Pancreas (tissue), 10 donors: ENCODE measurements around the gene ID2. TPM values are rescaled to one million over a fixed set of nuclear protein-coding genes. Genes with fewer than 3 reads are reported as not detected.
A peak's percentile ranks its signal among the peaks of the same experiment; 100 is the strongest.

Experiments used
- ATAC-seq, 4 donors: fragments of 200-7000 bp; cut with Tn5 transposase; one replicate each; pipeline versions ENCODE4 v1.8.0 to v1.9.1; 2020; ENCODE audit warnings: mild to moderate bottlenecking in 4 of 4, moderate library complexity in 4 of 4
- DNase-seq, 6 donors: peaks; one replicate each; pipeline ENCODE4 v3.0.0-alpha.2; 2020
- FAIRE-seq: peaks from 2 replicates; lab custom pipeline; 2012; peaks lifted over from hg19 to GRCh38; lab: Jason Lieb, UNC
- H3K27ac ChIP-seq, 4 donors: fragments of 200-600 bp; sonication (generic); 1 replicate in 3 of 4; 2 replicates in 1 of 4; pipeline versions ENCODE4 v1.5.0 to v1.8.0; 2020
- H3K27me3 ChIP-seq, 4 donors: fragments of 200-600 bp; one replicate each; pipeline ENCODE4 v1.8.0; 2021
- H3K36me3 ChIP-seq, 3 donors: fragments of 200-600 bp; sonication (generic) in 1 of 3; one replicate each; pipeline versions ENCODE4 v1.5.0 to v1.8.0; 2020 to 2021
- H3K4me1 ChIP-seq, 3 donors: fragments of 200-600 bp; one replicate each; pipeline ENCODE4 v1.8.0; 2021
- H3K4me3 ChIP-seq, 4 donors: fragments of 200-600 bp; sonication (generic) in 2 of 4; one replicate each; pipeline versions ENCODE4 v1.5.0 to v1.8.0; 2020 to 2021
- H3K9me3 ChIP-seq, 4 donors: fragments of 200-600 bp; one replicate each; pipeline ENCODE4 v1.8.0; 2021
- CTCF ChIP-seq, 4 donors: fragments of 200-600 bp; sonication (generic) in 3 of 4; IDR thresholded peaks; one replicate each; pipeline versions ENCODE4 v1.5.0 to v1.8.0; 2021; ENCODE audit warnings: antibody characterized with exemption in 4 of 4
- WGBS, 2 donors: extraction: QIAGEN DNeasy Blood & Tissue Kit; methylation state at CpG; one replicate each; pipeline ENCODE4 v1.1.7; 2013; 5-methylcytosine and 5-hydroxymethylcytosine counted together
- intact Hi-C, 3 donors: fragments of 100-400 bp; cut with DNase I; formaldehyde crosslinking; loops; one replicate each; pipeline versions ENCODE4 v1.11.1 to v1.14.2; 2022
- polyA plus RNA-seq, 2 donors: library from polyadenylated mRNA; stranded (reverse); fragments of 200-250 nt; gene quantifications; one replicate each; pipeline ENCODE4 v1.2.3, GENCODE V29; 2013
- total RNA-seq, 6 donors: library from RNA; stranded (reverse); fragmentation: NEBNext Ultra II Directional in 4 of 6; extraction: Animal tissue kit (Norgen Biotek cat#: 25700) in 4 of 6; gene quantifications; one replicate each; pipeline versions ENCODE4 v1.2.1 to v1.2.4, GENCODE V29; 2021 to 2023
- donor health status: healthy with polysubstance abuse.
- donor health status: DM: no; HTN: no; CAD: no; lungs with moderate emphysema.
- donor health status: DM: no; HTN: no; CAD: no.
- donor health status: control.
- donor health status: control.
- donor health status: Bipolar disorder and iron deficiency.
- donor health status: DM: yes; HTN: yes; CAD: no.
- donor health status: DM: no; HTN: no; CAD: no.
- donor health status: DM: no; HTN: no; CAD: no.
- donor health status: DM: yes; HTN: yes; CAD: no.

Gene ID2
- total and polyA plus RNA-seq, 8 donors = 19.3 to 135 (median 30.1) TPM

- Histone ChIP-seq H3K27ac (no peak overlapping the region), H3K4me3 (no peak overlapping the region), H3K4me1 (no peaks in the 10 kb centered on the region), H3K27me3 (no peaks in the 10 kb centered on the region), H3K9me3 (no peaks in the 10 kb centered on the region), H3K36me3 (no peaks in the 10 kb centered on the region)
- 94 to 95% methylated on average over 11 of the region's 11 CpGs for WGBS, 2 donors
- FAIRE-seq (no peak), ATAC-seq (no peak), DNase-seq (no peak)
- TF ChIP-seq CTCF (IDR thresholded peaks at IDR 0.05) = no peak
- intact Hi-C loops = no loop called here
These were observed 35.0 kb upstream of the ID2 start for GRCh38 chr2:8646731-8647461.

- Histone ChIP-seq H3K4me3 (no peak overlapping the region), H3K9me3 (no peaks in the 10 kb centered on the region), H3K4me1 (no peaks in the 10 kb centered on the region), H3K27me3 (no peaks in the 10 kb centered on the region), H3K36me3 (no peaks in the 10 kb centered on the region), H3K27ac (no peak overlapping the region)
- DNase-seq = no peak
- 89 to 94% methylated on average over 1 of the region's 1 CpG for WGBS, 2 donors
- no peak for TF ChIP-seq CTCF (IDR thresholded peaks at IDR 0.05)
- FAIRE-seq = no peak
- ATAC-seq = no peak
- intact Hi-C loops = no loop called here
These were observed 34.4 kb upstream of the ID2 start for GRCh38 chr2:8647462-8647857.

GRCh38 chr2:8648441-8649213, 33.2 kb upstream of the ID2 start:
- no peaks in the 10 kb centered on the region for H3K36me3 ChIP-seq
- H3K4me3 ChIP-seq = no peak overlapping the region
- H3K27ac ChIP-seq = no peak overlapping the region
- H3K4me1 ChIP-seq = no peaks in the 10 kb centered on the region
- TF ChIP-seq CTCF (IDR thresholded peaks at IDR 0.05) = no peak
- ATAC-seq (peak in 1 of 4 donors; percentile 36), FAIRE-seq (no peak), DNase-seq (no peak)
- no peaks in the 10 kb centered on the region for H3K9me3 ChIP-seq
- intact Hi-C loops = no loop called here
- WGBS, 2 donors = 87% methylated on average over 11 of the region's 11 CpGs
- no peaks in the 10 kb centered on the region for H3K27me3 ChIP-seq

- no peak for TF ChIP-seq CTCF (IDR thresholded peaks at IDR 0.05)
- DNase-seq = no peak
- intact Hi-C loops = no loop called here
These were observed 32.1 kb upstream of the ID2 start for GRCh38 chr2:8649718-8650117.

GRCh38 chr2:8650256-8650655, 31.6 kb upstream of the ID2 start:
- Histone ChIP-seq H3K36me3 (no peaks in the 10 kb centered on the region), H3K4me1 (no peaks in the 10 kb centered on the region), H3K27ac (no peak overlapping the region), H3K27me3 (no peaks in the 10 kb centered on the region), H3K9me3 (no peaks in the 10 kb centered on the region), H3K4me3 (no peak overlapping the region)
- no peak for TF ChIP-seq CTCF (IDR thresholded peaks at IDR 0.05)
- intact Hi-C loops = no loop called here
- DNase-seq = no peak
- no peak for ATAC-seq
- FAIRE-seq = no peak
- 87 to 96% methylated on average over 4 of the region's 4 CpGs for WGBS, 2 donors

More at GRCh38 chr2:8649718-8650117, 32.1 kb upstream of the ID2 start:
- Histone ChIP-seq H3K4me1 (no peaks in the 10 kb centered on the region), H3K27ac (no peak overlapping the region), H3K9me3 (no peaks in the 10 kb centered on the region), H3K27me3 (no peaks in the 10 kb centered on the region), H3K36me3 (no peaks in the 10 kb centered on the region), H3K4me3 (no peak overlapping the region)
- FAIRE-seq = no peak
- ATAC-seq = no peak
- WGBS, 2 donors = 74 to 77% methylated on average over 6 of the region's 6 CpGs
